ENCODE measurements around the gene RASL10B.

DNA sequence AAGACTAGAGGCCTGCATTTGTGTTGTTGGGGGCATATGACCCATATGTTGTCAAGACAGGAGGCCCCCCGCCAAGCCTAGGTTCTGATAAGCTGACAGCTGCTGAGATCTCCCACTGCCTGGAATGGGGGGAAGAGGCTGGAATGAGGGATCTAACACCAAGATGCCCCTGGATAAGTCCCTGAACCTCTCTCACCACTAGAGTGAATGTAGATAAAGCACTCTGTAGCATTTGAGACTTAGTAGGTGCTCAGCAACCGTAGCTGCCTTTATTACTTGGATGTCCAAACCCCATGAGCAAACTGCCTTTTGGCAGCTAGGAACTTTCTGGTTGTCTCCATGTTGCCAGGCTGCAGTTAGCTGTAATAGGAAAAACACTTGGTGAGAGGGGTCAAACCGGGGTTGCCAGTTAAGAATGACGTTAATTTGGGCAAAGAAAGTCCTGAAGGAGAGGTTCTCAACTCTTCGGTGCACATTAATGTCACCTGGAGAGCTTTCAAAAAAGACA, 4.4 kb upstream of the RASL10B start:
- TF ChIP-seq, protein P1, sequence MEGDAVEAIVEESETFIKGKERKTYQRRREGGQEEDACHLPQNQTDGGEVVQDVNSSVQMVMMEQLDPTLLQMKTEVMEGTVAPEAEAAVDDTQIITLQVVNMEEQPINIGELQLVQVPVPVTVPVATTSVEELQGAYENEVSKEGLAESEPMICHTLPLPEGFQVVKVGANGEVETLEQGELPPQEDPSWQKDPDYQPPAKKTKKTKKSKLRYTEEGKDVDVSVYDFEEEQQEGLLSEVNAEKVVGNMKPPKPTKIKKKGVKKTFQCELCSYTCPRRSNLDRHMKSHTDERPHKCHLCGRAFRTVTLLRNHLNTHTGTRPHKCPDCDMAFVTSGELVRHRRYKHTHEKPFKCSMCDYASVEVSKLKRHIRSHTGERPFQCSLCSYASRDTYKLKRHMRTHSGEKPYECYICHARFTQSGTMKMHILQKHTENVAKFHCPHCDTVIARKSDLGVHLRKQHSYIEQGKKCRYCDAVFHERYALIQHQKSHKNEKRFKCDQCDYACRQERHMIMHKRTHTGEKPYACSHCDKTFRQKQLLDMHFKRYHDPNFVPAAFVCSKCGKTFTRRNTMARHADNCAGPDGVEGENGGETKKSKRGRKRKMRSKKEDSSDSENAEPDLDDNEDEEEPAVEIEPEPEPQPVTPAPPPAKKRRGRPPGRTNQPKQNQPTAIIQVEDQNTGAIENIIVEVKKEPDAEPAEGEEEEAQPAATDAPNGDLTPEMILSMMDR (IDR thresholded peaks at IDR 0.05; ENCODE audit: insufficient read depth, low read length, poor library complexity, severe bottlenecking), result no peak
- no peak for TF ChIP-seq EZH2phosphoT487 (conservative IDR thresholded peaks at IDR 0.05; ENCODE audit: low read length)

Data from SU-DHL-6 (cell line).